ENCODE measurements around the gene KRT5.

KRT5 gene

DNA sequence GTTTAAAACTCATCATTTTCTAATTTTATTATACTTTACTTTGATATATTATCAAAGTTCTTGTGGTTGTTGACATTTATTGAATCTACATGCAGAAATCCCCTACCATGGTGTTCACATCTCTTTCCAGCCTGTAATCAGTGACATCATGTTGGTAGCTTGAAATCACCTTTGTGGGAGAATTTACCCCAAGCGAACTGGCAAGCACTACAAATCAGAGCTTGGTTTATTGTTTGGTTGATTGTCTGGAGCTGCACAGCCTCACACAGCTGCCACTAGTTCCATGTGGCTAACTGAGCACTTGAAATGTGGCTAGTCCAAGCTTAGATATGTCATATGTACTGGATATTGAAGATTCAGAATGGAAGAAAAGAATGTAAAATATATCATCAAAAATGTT lies 15.4 kb upstream of the KRT5 start:
- H3K4me1 ChIP-seq (ENCODE audit: insufficient read depth, insufficient read length): peaks cover 2% of the 10 kb centered on the region
- H3K9me3 ChIP-seq (ENCODE audit: insufficient read depth, low read length): no peaks in the 10 kb centered on the region
- H3K36me3 ChIP-seq (ENCODE audit: insufficient read depth, insufficient read length, low read length): no peaks in the 10 kb centered on the region
- H3K4me3 ChIP-seq (ENCODE audit: insufficient read length, low read depth): no peak overlapping the region
- H3K9ac ChIP-seq (ENCODE audit: insufficient read length, low read depth): no peak overlapping the region
- no peak for DNase-seq (ENCODE audit: low read depth, low spot score)
- H3K27me3 ChIP-seq (ENCODE audit: insufficient read depth, insufficient read length): no peaks in the 10 kb centered on the region
- no peak for TF ChIP-seq SUZ12 (IDR thresholded peaks at IDR 0.05; ENCODE audit: extremely low read depth, insufficient read depth, insufficient read length)
- TF ChIP-seq ZNF274 (IDR thresholded peaks at IDR 0.05; ENCODE audit: low read depth, low read length): no peak
- no peak for TF ChIP-seq YY1 (IDR thresholded peaks at IDR 0.05; ENCODE audit: insufficient read depth, insufficient read length)

DNA sequence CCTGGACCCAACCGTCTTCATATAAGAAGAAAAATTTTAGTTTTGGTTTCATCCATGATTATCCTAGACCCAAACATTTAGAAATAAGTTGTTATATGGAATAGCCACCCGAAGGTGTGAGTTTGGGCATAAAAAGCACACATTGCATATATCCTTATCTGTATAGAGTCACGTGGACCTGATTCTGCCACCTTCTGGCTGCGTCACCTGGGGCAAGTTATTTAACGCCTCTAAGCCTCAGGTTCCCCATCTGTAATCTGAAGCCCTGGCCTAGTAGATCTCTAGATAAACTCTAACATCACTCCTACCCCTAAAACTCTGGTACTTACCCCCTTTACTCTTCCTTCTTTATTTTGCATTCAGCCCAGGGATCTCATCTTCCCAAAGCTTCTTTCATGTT lies 14.3 kb upstream of the KRT5 start:
- H3K9me3 ChIP-seq (ENCODE audit: insufficient read depth, low read length): no peaks in the 10 kb centered on the region
- TF ChIP-seq ZNF274 (IDR thresholded peaks at IDR 0.05; ENCODE audit: low read depth, low read length) (no peak), YY1 (IDR thresholded peaks at IDR 0.05; ENCODE audit: insufficient read depth, insufficient read length) (no peak), SUZ12 (IDR thresholded peaks at IDR 0.05; ENCODE audit: extremely low read depth, insufficient read depth, insufficient read length) (no peak)
- no peaks in the 10 kb centered on the region for H3K27me3 ChIP-seq (ENCODE audit: insufficient read depth, insufficient read length)
- H3K36me3 ChIP-seq (ENCODE audit: insufficient read depth, insufficient read length, low read length): no peaks in the 10 kb centered on the region
- no peak overlapping the region for H3K4me3 ChIP-seq (ENCODE audit: insufficient read length, low read depth)
- no peaks in the 10 kb centered on the region for H3K4me1 ChIP-seq (ENCODE audit: insufficient read depth, insufficient read length)
- no peak overlapping the region for H3K9ac ChIP-seq (ENCODE audit: insufficient read length, low read depth)
- DNase-seq (ENCODE audit: low read depth, low spot score): no peak

- TF ChIP-seq YY1 (IDR thresholded peaks at IDR 0.05; ENCODE audit: insufficient read depth, insufficient read length) (no peak), SUZ12 (IDR thresholded peaks at IDR 0.05; ENCODE audit: extremely low read depth, insufficient read depth, insufficient read length) (no peak), ZNF274 (IDR thresholded peaks at IDR 0.05; ENCODE audit: low read depth, low read length) (no peak)
- no peak overlapping the region for H3K4me3 ChIP-seq (ENCODE audit: insufficient read length, low read depth)
- no peaks in the 10 kb centered on the region for H3K36me3 ChIP-seq (ENCODE audit: insufficient read depth, insufficient read length, low read length)
- H3K27me3 ChIP-seq (ENCODE audit: insufficient read depth, insufficient read length): no peaks in the 10 kb centered on the region
- no peak for DNase-seq (ENCODE audit: low read depth, low spot score)
- no peaks in the 10 kb centered on the region for H3K9me3 ChIP-seq (ENCODE audit: insufficient read depth, low read length)
- H3K4me1 ChIP-seq (ENCODE audit: insufficient read depth, insufficient read length): no peaks in the 10 kb centered on the region
- no peak overlapping the region for H3K9ac ChIP-seq (ENCODE audit: insufficient read length, low read depth)
Measured at GRCh38 chr12:52533686-52534470, 13.7 kb upstream of the KRT5 start.

GRCh38 chr12:52532636-52533035 lies 12.4 kb upstream of the KRT5 start:
- H3K4me3 ChIP-seq (ENCODE audit: insufficient read length, low read depth): no peak overlapping the region
- no peak overlapping the region for H3K9ac ChIP-seq (ENCODE audit: insufficient read length, low read depth)
- DNase-seq (ENCODE audit: low read depth, low spot score): no peak
- TF ChIP-seq SUZ12 (IDR thresholded peaks at IDR 0.05; ENCODE audit: extremely low read depth, insufficient read depth, insufficient read length) (no peak), YY1 (IDR thresholded peaks at IDR 0.05; ENCODE audit: insufficient read depth, insufficient read length) (no peak), ZNF274 (IDR thresholded peaks at IDR 0.05; ENCODE audit: low read depth, low read length) (no peak)
- no peaks in the 10 kb centered on the region for H3K36me3 ChIP-seq (ENCODE audit: insufficient read depth, insufficient read length, low read length)
- no peaks in the 10 kb centered on the region for H3K4me1 ChIP-seq (ENCODE audit: insufficient read depth, insufficient read length)
- no peaks in the 10 kb centered on the region for H3K9me3 ChIP-seq (ENCODE audit: insufficient read depth, low read length)
- no peaks in the 10 kb centered on the region for H3K27me3 ChIP-seq (ENCODE audit: insufficient read depth, insufficient read length)

GRCh38 chr12:52531566-52532300 lies 11.5 kb upstream of the KRT5 start:
- no peak overlapping the region for H3K9ac ChIP-seq (ENCODE audit: insufficient read length, low read depth)
- H3K9me3 ChIP-seq (ENCODE audit: insufficient read depth, low read length): no peaks in the 10 kb centered on the region
- H3K27me3 ChIP-seq (ENCODE audit: insufficient read depth, insufficient read length): no peaks in the 10 kb centered on the region
- no peaks in the 10 kb centered on the region for H3K4me1 ChIP-seq (ENCODE audit: insufficient read depth, insufficient read length)
- H3K4me3 ChIP-seq (ENCODE audit: insufficient read length, low read depth): no peak overlapping the region
- H3K36me3 ChIP-seq (ENCODE audit: insufficient read depth, insufficient read length, low read length): no peaks in the 10 kb centered on the region
- TF ChIP-seq YY1 (IDR thresholded peaks at IDR 0.05; ENCODE audit: insufficient read depth, insufficient read length) (no peak), SUZ12 (IDR thresholded peaks at IDR 0.05; ENCODE audit: extremely low read depth, insufficient read depth, insufficient read length) (no peak), ZNF274 (IDR thresholded peaks at IDR 0.05; ENCODE audit: low read depth, low read length) (no peak)
- DNase-seq (ENCODE audit: low read depth, low spot score): no peak

DNA sequence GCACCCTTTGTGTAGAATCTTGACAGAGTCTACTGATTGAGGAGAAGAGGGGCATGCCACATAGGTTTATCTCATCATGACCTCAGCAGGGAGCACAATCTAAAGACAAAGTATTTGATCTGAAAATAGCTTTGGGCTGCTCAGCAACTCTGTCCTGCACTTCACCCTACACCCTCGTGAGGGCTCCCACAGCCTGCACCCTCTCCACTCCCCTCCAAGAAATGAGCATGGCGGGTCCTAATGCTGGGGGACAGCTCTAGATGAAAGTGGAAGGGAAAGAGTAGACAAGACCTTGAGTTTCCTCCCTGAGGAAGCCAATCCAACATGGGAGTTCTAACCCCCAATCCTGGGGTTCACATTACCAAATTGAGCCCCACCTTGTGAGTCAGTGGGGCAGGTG lies 10.7 kb upstream of the KRT5 start:
- TF ChIP-seq ZNF274 (IDR thresholded peaks at IDR 0.05; ENCODE audit: low read depth, low read length) (no peak), SUZ12 (IDR thresholded peaks at IDR 0.05; ENCODE audit: extremely low read depth, insufficient read depth, insufficient read length) (no peak), YY1 (IDR thresholded peaks at IDR 0.05; ENCODE audit: insufficient read depth, insufficient read length) (no peak)
- H3K36me3 ChIP-seq (ENCODE audit: insufficient read depth, insufficient read length, low read length): no peaks in the 10 kb centered on the region
- H3K27me3 ChIP-seq (ENCODE audit: insufficient read depth, insufficient read length): no peaks in the 10 kb centered on the region
- no peaks in the 10 kb centered on the region for H3K4me1 ChIP-seq (ENCODE audit: insufficient read depth, insufficient read length)
- no peak overlapping the region for H3K4me3 ChIP-seq (ENCODE audit: insufficient read length, low read depth)
- H3K9me3 ChIP-seq (ENCODE audit: insufficient read depth, low read length): no peaks in the 10 kb centered on the region
- no peak for DNase-seq (ENCODE audit: low read depth, low spot score)
- no peak overlapping the region for H3K9ac ChIP-seq (ENCODE audit: insufficient read length, low read depth)

- H3K27me3 ChIP-seq (ENCODE audit: insufficient read depth, insufficient read length): no peaks in the 10 kb centered on the region
- H3K9ac ChIP-seq (ENCODE audit: insufficient read length, low read depth): no peak overlapping the region
- H3K4me3 ChIP-seq (ENCODE audit: insufficient read length, low read depth): no peak overlapping the region
- no peaks in the 10 kb centered on the region for H3K36me3 ChIP-seq (ENCODE audit: insufficient read depth, insufficient read length, low read length)
- H3K4me1 ChIP-seq (ENCODE audit: insufficient read depth, insufficient read length): no peaks in the 10 kb centered on the region
- no peak for DNase-seq (ENCODE audit: low read depth, low spot score)
- TF ChIP-seq ZNF274 (IDR thresholded peaks at IDR 0.05; ENCODE audit: low read depth, low read length): no peak
- no peak for TF ChIP-seq YY1 (IDR thresholded peaks at IDR 0.05; ENCODE audit: insufficient read depth, insufficient read length)
- no peak for TF ChIP-seq SUZ12 (IDR thresholded peaks at IDR 0.05; ENCODE audit: extremely low read depth, insufficient read depth, insufficient read length)
- H3K9me3 ChIP-seq (ENCODE audit: insufficient read depth, low read length): no peaks in the 10 kb centered on the region
Measured at GRCh38 chr12:52530366-52530765, 10.2 kb upstream of the KRT5 start.
